Femur (tissue), 1 donor: ENCODE measurements around the gene PCSK6.
"Not testable (repeated sequence)": the region's sequence is repeated elsewhere in the genome, so short reads cannot be mapped to it uniquely, and the experiment has no call there.

ENCODE experiments used
- DNase-seq: peaks from one replicate; pipeline ENCODE4 v3.0.0-alpha.2; 2017

PCSK6 gene

GRCh38 chr15:101481917-101482525 is 7.5 kb downstream of the PCSK6 start:
- DNase-seq = no peak

- DNase-seq = no peak
Observed at GRCh38 chr15:101481381-101481705, 8.2 kb downstream of the PCSK6 start.

GRCh38 chr15:101480613-101481380 is 8.7 kb downstream of the PCSK6 start:
- no peak for DNase-seq

GRCh38 chr15:101479851-101480612 is 9.5 kb downstream of the PCSK6 start:
- DNase-seq = no peak

GRCh38 chr15:101479342-101479845 is 10.1 kb downstream of the PCSK6 start:
- DNase-seq = no peak

GRCh38 chr15:101478701-101479341 is 10.7 kb downstream of the PCSK6 start:
- DNase-seq = no peak

- DNase-seq = no peak
Observed at GRCh38 chr15:101477851-101478362, 11.6 kb downstream of the PCSK6 start.

- DNase-seq = no peak
Observed at GRCh38 chr15:101476756-101477155, 12.8 kb downstream of the PCSK6 start.

GRCh38 chr15:101474983-101475382 is 14.5 kb downstream of the PCSK6 start:
- DNase-seq = no peak

- no peak for DNase-seq
Observed at GRCh38 chr15:101474233-101474632, 15.3 kb downstream of the PCSK6 start.

GRCh38 chr15:101472033-101472432 is 17.5 kb downstream of the PCSK6 start:
- DNase-seq = no peak

- DNase-seq = no peak
Observed at GRCh38 chr15:101470548-101471239, 18.8 kb downstream of the PCSK6 start.

- no peak for DNase-seq
Observed at GRCh38 chr15:101469520-101470288, 19.8 kb downstream of the PCSK6 start.

GRCh38 chr15:101466188-101466587 is 23.3 kb downstream of the PCSK6 start:
- no peak for DNase-seq

- DNase-seq = no peak
Observed at GRCh38 chr15:101464999-101465669, 24.4 kb downstream of the PCSK6 start.

- no peak for DNase-seq
Observed at GRCh38 chr15:101464256-101464998, 25.1 kb downstream of the PCSK6 start.

GRCh38 chr15:101463696-101464095 is 25.8 kb downstream of the PCSK6 start:
- DNase-seq = not testable (repeated sequence)

GRCh38 chr15:101463270-101463669 is 26.2 kb downstream of the PCSK6 start:
- DNase-seq = no peak

- DNase-seq = no peak
Observed at GRCh38 chr15:101461097-101461496, 28.4 kb downstream of the PCSK6 start.
